Epithelial cell of proximal tubule (primary cell): ENCODE results near the gene ANOS1. TPM values are rescaled to one million over a fixed set of nuclear protein-coding genes. Genes with fewer than 3 reads are reported as not detected.

Source experiments
- DNase-seq: peaks from one replicate; pipeline ENCODE4 v3.0.0-alpha.2; 2011; ENCODE audit warnings: low read depth
- H3K4me3 ChIP-seq: 2 replicates; pipeline ENCODE4 v1.5.1; 2011; ENCODE audit warnings: low read depth, mild to moderate bottlenecking, low read length
- CTCF ChIP-seq: conservative IDR thresholded peaks from 2 replicates; pipeline ENCODE4 v1.5.1; 2012; ENCODE audit warnings: low read depth, mild to moderate bottlenecking, low read length
- total RNA-seq: library from RNA; depleted of rRNA; stranded (reverse); fragments of >200 nt; gene quantifications from 2 replicates; pipeline ENCODE4 v1.2.3, GENCODE V29; 2015

ANOS1 gene
- total RNA-seq, 1 donor from 2014 or later, result 2.3 TPM

- no peak for TF ChIP-seq CTCF
- no peak for DNase-seq
Observed at GRCh38 chrX:8579602-8580001, 152.3 kb downstream of the ANOS1 start.

GRCh38 chrX:8576821-8577220, 155.1 kb downstream of the ANOS1 start:
- DNase-seq, result no peak
- no peak for TF ChIP-seq CTCF
- H3K4me3 ChIP-seq, result no peak overlapping the region

More at GRCh38 chrX:8579602-8580001, 152.3 kb downstream of the ANOS1 start:
- H3K4me3 ChIP-seq, result no peak overlapping the region

GRCh38 chrX:8565729-8566128, 166.2 kb downstream of the ANOS1 start:
- TF ChIP-seq CTCF, result no peak
- no peak overlapping the region for H3K4me3 ChIP-seq
- DNase-seq, result no peak

- TF ChIP-seq CTCF, result no peak
- no peak for DNase-seq
- H3K4me3 ChIP-seq, result no peak overlapping the region
Observed at GRCh38 chrX:8548446-8548845, 183.5 kb downstream of the ANOS1 start.

- no peak for DNase-seq
- no peak overlapping the region for H3K4me3 ChIP-seq
- TF ChIP-seq CTCF, result no peak
Observed at GRCh38 chrX:8546715-8547114, 185.2 kb downstream of the ANOS1 start.

GRCh38 chrX:8520791-8521190, 211.1 kb downstream of the ANOS1 start:
- no peak for DNase-seq
- TF ChIP-seq CTCF, result no peak
- no peak overlapping the region for H3K4me3 ChIP-seq

- no peak overlapping the region for H3K4me3 ChIP-seq
- TF ChIP-seq CTCF, result no peak
- DNase-seq, result no peak
Observed at GRCh38 chrX:8520178-8520577, 211.8 kb downstream of the ANOS1 start.
